ENCODE measurements around the gene RPS3.

DNA sequence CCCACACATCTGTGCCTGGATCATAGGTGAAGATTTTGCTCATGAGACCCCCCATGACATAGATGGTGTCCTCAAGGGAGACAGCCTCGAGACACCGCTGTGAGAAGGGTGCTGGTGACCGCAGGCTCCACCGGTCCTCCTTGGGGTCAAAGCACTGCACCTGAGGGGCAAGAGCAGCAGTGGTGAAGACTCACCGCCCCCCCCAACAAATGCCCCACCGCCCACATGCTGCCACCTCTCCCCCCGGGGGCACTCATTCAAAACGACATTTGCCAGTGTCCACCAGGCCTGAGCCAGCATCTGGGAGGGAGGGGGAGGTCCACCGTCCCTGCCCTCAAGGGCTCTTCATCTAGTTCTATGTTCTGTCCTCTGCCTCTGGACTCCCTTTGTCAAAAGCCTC lies 24.4 kb downstream of the RPS3 start:
- TF ChIP-seq FOSL2 (IDR thresholded peaks at IDR 0.05; ENCODE audit: borderline replicate concordance, low read depth) (no peak), MXI1 (IDR thresholded peaks at IDR 0.05; ENCODE audit: low read depth, low read length) (no peak), POLR2AphosphoS5 (IDR thresholded peaks at IDR 0.05; ENCODE audit: low read depth, low read length) (no peak), RXRA (IDR thresholded peaks at IDR 0.05; ENCODE audit: borderline replicate concordance, low read depth) (no peak), FOXM1 (IDR thresholded peaks at IDR 0.05; ENCODE audit: low read depth) (no peak)
- TF ChIP-seq, protein P1, sequence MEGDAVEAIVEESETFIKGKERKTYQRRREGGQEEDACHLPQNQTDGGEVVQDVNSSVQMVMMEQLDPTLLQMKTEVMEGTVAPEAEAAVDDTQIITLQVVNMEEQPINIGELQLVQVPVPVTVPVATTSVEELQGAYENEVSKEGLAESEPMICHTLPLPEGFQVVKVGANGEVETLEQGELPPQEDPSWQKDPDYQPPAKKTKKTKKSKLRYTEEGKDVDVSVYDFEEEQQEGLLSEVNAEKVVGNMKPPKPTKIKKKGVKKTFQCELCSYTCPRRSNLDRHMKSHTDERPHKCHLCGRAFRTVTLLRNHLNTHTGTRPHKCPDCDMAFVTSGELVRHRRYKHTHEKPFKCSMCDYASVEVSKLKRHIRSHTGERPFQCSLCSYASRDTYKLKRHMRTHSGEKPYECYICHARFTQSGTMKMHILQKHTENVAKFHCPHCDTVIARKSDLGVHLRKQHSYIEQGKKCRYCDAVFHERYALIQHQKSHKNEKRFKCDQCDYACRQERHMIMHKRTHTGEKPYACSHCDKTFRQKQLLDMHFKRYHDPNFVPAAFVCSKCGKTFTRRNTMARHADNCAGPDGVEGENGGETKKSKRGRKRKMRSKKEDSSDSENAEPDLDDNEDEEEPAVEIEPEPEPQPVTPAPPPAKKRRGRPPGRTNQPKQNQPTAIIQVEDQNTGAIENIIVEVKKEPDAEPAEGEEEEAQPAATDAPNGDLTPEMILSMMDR (IDR thresholded peaks at IDR 0.05), result no peak
- TF ChIP-seq, protein P2, sequence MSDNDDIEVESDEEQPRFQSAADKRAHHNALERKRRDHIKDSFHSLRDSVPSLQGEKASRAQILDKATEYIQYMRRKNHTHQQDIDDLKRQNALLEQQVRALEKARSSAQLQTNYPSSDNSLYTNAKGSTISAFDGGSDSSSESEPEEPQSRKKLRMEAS (IDR thresholded peaks at IDR 0.05; ENCODE audit: low read depth), result no peak
- TF ChIP-seq, protein P3, sequence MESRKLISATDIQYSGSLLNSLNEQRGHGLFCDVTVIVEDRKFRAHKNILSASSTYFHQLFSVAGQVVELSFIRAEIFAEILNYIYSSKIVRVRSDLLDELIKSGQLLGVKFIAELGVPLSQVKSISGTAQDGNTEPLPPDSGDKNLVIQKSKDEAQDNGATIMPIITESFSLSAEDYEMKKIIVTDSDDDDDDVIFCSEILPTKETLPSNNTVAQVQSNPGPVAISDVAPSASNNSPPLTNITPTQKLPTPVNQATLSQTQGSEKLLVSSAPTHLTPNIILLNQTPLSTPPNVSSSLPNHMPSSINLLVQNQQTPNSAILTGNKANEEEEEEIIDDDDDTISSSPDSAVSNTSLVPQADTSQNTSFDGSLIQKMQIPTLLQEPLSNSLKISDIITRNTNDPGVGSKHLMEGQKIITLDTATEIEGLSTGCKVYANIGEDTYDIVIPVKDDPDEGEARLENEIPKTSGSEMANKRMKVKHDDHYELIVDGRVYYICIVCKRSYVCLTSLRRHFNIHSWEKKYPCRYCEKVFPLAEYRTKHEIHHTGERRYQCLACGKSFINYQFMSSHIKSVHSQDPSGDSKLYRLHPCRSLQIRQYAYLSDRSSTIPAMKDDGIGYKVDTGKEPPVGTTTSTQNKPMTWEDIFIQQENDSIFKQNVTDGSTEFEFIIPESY (IDR thresholded peaks at IDR 0.05; ENCODE audit: borderline replicate concordance, low read depth), result no peak
